HG02759 (cell line): ENCODE results near the gene MPP3.
"Not testable (repeated sequence)": the region's sequence is repeated elsewhere in the genome, so short reads cannot be mapped to it uniquely, and the experiment has no call there.

Experiments used
- ATAC-seq: cut with Tn5 transposase; IDR thresholded peaks from one replicate; pipeline ENCODE4 v1.9.1; 2021; ENCODE audit warnings: mild to moderate bottlenecking, moderate library complexity; ENCODE audit not compliant: unreplicated experiment

The MPP3 gene

DNA sequence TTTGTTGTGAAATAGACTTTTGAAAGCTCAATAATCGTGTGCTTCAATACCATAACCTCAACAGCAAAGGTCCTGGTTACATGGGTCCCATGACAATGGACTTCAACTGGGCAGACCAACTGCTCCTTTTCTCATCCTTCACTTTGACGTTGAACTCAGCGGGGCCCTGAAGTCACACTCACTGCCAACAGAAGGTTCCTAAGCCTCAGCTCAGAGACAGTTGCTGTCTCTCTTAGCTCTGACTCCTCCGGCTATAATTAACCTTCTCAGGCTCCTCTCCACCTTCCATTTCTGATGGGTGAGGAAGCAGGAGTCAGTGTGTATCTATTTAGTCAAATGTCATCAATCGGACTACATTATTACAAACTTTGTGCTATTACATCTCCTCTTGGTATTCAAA, 23.8 kb downstream of the MPP3 start:
- no peak for ATAC-seq

DNA sequence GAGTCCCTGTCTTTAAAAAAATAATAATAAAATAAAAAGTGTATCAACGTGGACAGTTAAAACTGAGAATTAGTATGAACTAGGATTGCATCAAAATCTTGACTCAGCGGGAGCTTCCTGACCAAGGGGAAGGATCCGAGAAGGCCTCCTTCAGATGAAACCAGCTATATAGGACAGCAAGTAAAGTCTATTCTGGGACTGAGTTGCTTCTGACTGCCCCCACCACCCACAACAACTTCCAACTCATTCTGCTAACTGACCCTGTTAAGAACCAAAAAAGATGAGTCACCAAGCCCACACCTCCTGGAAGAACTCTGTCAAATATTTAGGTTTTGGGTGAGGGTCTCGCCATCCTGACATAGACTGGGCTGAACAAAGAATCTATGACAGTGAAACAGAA, 24.9 kb downstream of the MPP3 start:
- ATAC-seq: no peak

DNA sequence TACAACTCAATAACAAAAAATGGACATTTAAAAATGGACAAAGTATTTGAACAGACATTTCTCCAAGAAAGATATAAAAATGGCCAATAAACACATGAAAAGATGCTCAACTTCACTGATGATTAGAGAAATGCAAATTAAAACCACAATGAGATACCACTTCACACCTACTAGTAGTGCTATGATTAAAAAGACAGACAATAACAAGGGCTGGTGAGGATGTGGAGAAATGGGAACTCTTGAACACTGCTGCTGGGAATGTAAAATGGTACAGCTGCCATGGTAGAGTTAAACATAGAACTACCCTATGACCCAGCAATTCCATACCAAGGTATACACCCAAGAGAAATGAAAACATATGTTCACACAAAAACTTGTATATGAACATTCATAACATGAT, 27.8 kb downstream of the MPP3 start:
- no peak for ATAC-seq

DNA sequence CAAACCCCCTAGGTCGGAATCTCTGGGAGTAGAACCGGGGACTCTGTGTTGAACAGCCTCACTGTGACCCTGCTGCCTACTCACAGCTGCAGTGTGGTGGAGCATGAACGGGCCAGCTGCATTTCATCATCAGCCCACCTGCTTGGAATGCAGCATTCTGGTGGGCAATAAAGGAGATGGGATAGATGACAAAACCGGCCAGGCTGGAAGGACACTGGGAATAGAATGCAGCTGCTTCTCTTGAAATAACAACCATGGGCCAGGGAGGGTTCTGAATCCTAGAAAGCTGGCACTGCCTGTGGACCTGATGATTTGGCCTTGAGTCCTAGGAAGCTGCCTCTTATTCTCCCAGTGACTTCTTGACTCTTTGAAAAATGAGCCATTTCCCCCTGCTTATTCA, 29.2 kb downstream of the MPP3 start:
- ATAC-seq: no peak

DNA sequence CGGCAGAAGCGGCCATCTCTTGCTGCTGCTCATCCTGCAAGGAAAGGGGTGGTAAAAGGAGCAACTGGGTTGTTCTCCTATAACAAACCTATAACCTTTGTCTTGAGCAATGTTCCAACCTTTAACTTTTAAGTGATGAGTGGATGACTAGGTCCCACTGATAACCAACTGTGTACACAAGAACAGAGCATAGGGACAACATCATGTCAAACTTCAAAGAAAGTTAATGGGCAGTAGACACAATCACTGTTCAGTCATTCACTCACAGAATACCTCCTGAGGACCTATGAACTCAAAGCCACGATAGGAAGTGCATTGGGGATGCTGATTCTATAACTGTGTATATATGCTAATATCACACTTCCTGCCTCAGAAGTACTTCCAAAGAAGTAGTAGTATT, 31.1 kb downstream of the MPP3 start:
- no peak for ATAC-seq

DNA sequence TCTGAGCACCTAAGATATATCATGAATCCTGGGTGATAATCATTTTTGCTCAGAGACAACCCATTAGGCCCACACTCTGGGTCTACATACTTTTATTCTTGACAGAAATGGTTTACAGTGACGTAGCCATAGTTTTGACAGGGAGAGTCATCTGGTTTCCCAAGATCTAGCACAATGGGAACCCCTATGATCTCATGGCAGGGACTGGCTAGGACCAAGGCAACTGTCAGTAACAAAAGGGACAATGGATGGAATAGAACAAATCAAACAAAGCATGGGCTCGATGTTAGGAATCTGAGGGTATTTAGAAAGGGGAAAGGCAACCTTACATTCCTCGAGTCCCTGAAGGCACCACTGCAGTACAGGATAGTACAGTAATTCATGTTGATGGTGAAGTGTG, 32.2 kb downstream of the MPP3 start:
- no peak for ATAC-seq

DNA sequence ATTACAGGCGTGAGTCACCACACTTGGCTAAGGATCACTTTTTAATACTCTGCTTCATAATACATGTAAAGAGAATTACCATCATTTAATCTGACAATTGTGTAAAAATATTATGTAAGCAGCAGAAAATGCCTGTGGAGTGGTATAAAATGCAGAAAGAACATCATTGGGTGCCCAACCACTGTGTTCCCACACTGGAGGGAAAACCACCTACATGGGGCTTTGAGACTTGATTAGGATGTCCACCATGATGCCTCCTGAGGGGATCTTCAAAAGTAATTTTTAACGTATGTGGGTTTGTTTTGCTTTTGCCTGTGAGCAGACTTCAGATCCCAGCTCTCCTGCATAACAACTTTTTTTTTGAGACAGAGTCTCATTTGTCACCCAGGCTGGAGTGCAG, 33.9 kb downstream of the MPP3 start:
- no peak for ATAC-seq

DNA sequence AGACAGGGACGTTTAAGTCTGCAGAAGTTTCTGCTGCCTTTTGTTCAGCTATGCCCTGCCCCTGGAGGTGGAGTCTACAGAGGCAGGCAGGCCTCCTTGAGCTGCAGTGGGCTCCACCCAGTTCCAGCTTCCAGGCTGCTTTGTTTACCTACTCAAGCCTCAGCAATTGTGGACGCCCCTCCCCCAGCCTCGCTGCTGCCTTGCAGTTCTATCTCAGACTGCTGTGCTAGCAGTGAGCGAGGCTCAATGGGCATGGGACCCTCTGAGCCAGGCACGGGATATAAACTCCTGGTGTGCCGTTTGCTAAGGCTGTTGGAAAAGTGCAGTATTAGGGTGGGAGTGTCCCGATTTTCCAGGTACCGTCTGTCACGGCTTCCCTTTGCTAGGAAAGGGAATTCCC, 34.9 kb downstream of the MPP3 start:
- not testable (repeated sequence) for ATAC-seq

DNA sequence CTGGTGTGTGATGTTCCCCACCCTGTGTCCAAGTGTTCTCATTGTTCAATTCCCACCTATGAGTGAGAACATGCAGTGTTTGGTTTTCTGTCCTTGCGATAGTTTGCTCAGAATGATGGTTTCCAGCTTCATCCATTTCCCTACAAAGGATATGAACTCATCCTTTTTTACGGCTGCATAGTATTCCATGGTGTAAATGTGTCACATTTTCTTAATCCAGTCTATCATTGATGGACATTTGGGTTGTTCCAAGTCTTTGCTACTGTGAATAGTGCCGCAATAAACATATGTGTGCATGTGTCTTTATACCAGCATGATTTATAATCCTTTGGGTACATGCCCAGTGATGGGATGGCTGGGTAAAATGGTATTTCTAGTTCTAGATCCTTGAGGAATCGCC, 40.3 kb downstream of the MPP3 start:
- not testable (repeated sequence) for ATAC-seq

DNA sequence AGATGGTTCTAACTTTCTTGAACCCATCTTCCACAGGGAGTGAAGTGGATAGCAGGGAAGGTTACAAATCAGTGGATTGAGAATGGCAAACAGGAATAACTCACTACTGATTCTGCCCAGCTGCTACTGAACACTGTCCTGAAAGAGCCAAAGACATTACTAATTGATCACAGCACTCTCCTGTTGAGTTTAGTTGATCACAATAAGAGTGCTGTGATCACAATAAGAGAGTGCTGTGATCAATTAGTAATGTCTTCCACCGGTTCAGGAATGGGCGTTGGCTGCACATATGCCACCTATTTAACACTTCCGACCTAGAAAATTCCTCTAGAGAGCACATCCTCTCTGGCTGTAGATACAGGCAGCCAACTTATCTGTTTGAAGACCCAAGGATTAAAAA, 41.4 kb downstream of the MPP3 start:
- no peak for ATAC-seq

DNA sequence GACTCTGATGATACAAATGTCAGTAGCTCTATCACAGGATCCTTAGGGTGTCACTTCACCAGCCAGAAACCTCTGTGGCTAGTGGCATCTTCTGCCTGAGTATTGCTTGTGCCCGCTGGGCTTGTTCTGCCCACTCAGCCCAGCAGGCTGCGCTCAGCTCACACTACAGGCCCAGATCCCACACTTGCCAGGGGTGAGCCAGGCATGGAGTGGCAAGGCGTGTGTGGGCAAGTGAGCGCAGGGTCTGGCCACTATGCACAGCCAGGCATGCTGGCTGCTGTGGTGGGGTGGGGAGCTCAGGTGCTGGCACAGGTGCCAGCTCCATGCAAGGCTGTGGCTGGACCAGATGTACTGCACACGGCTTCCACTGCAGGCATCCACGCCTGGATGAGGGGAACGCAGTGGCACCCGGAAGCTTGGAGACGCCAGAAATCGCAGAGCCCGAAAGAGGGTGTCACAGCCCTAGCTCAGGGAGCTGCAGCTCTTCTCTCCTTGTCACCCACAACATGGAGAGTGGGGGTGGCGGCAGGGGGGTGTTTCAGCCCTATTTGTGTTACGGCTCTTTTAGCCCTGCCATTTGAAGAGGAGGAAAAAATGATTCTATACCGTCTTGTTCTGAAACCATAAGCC, 42.5 kb downstream of the MPP3 start:
- ATAC-seq: no peak

DNA sequence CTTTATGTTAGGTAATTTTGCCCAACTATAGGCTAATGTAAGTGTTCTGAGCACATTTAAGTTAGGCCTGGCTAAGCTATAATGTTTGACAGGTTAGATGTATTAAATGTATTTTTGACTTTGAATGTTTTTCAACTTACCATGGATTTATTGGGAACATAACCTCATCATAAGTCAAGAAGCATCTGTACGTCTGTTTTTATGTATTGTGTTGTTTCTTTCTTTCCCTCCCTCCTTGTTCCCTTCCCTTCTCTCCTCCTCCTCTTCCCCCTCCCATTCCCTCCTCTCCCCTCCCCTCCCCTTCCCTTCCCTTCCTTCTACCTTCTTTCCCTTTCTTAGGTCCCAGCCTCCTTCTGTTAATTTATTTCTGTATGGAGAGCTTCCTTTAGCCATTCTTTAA, 43.5 kb downstream of the MPP3 start:
- no peak for ATAC-seq

DNA sequence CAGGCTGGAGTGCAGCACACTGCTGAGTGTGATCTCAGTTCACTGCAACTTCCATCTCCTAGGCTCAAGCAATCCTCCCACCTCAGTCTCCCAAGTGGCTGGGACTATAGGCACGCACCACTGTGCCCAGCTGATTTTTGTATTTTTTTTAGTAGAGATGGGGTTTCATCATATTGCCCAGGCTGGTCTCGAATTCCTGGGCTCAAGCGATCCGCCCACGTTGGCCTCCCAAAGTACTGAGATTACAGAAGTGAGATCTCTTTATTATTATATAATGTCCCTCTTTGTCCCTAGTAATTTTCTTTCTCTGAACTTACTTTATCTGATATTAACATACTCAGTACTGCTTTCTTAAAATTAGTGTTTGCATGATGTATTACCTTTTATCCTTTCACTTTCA, 44.4 kb downstream of the MPP3 start:
- no peak for ATAC-seq

DNA sequence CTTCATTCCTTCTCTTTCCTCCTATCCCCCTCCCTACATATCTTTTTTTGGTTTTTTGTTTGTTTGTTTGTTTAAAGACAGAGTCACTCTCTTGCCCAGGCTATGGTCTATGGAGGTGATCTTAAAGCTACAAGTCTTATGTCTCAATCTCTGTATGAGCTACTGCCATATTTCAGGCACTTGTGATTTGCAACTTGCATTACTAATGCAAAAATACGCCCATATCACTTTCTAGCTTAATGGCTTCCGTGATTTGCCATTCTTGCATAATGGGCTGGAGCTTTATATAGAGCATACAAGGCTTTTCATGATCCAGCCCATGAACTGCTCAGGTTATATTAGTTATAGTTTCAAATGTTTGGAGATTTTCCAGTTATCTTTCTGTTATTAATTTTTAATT, 45.2 kb downstream of the MPP3 start:
- no peak for ATAC-seq

DNA sequence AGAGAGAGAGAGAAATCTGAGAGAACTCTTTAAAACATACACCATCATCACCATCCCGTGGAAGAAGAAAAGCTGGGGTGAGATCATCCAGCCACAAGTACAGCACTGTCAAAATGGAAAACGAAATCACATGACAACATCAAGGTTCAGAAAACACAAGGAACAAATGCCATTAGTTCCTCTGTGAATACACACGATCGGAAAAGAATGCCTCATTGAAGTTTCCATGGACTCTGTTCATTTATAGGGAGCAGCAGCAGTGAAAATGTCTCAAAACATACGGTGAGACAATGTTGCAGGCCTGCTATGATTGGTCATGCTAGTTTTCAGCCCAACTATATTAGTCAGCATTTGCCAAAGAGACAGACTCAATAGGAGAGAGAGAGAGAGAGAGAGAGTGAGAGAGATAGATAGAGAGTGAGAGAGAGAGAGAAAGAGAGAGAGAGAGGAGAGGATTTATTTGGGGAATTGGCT, 48.3 kb downstream of the MPP3 start:
- ATAC-seq: no peak

DNA sequence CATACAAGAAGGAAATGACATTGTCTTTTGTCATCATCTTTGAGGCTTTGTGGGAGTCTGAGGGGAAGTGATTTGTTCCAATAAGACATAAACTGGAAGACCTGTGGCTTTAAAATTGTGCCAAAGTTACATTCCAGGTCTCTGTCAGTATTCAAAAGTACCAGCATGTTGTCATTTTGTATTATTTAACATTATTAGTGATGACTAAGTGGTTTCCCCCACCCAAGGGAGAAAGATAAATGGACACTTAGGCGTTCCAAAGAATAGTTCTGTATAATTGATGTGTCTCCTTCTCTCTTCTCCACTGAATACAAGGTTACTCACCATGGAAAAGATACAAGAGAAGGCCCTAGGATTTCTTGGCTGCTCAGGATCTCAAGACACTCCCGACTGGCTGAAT, 48.9 kb downstream of the MPP3 start:
- no peak for ATAC-seq

DNA sequence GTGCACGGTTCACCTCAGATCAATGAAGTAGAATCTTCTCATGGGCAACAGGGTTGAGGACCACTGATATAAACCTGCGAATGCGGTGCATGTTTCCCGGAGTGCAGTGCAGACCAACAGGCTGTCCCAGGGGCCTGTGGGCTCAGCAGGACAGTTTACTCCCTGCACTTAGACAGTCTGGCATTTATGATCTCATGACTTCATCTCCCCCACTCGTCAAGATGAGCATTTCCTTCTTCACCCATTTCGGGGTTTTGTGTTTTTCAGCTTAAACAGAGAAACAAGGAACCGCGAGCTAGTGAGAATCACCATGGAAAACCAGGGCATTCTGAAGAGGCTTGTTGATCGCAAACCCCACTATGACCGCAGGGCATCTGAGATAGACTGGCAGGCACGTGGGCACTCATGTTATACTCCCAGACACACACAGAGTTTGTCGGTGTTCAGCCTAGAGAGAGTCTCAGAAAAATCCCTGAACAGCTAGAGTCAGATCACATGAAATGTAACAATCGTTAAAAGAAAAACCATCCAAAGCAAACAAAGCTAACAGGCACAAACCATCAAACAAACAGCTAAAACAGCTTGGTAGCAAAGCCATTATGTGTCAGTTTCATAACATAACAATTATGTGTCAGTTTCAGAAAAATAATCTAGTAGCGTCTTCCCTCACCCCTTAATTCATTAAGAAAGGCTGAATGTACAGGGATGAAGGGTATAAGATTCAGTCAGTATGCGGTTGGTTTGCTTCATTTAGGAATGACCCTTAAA, 49.8 kb downstream of the MPP3 start:
- ATAC-seq: no peak

DNA sequence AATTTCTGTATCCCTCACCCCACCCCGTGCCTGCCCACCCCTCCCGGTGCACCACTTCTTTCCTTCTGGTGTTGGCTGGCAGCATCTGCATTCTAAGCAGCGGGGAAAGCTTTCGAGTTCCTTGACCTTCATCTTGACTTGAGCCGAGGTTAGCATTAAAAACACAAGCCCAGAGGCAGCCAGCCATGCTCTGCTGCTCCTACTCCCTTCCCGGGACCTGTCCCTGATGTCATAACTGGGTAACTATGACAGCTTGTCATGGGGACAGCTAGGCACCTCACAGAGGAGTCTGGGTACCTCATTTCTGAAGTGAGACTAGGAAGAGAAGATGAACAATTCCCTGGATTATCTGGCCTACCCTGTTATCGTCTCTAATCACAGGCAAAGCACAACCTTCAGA, 52.8 kb downstream of the MPP3 start, which contains the start of gene CFAP97D1:
Gene CFAP97D1, plus strand, starts transcription at position 301 of the 400 bp plus-strand sequence. Its CDS starts 28 bp downstream, at position 329.
- no peak for ATAC-seq

DNA sequence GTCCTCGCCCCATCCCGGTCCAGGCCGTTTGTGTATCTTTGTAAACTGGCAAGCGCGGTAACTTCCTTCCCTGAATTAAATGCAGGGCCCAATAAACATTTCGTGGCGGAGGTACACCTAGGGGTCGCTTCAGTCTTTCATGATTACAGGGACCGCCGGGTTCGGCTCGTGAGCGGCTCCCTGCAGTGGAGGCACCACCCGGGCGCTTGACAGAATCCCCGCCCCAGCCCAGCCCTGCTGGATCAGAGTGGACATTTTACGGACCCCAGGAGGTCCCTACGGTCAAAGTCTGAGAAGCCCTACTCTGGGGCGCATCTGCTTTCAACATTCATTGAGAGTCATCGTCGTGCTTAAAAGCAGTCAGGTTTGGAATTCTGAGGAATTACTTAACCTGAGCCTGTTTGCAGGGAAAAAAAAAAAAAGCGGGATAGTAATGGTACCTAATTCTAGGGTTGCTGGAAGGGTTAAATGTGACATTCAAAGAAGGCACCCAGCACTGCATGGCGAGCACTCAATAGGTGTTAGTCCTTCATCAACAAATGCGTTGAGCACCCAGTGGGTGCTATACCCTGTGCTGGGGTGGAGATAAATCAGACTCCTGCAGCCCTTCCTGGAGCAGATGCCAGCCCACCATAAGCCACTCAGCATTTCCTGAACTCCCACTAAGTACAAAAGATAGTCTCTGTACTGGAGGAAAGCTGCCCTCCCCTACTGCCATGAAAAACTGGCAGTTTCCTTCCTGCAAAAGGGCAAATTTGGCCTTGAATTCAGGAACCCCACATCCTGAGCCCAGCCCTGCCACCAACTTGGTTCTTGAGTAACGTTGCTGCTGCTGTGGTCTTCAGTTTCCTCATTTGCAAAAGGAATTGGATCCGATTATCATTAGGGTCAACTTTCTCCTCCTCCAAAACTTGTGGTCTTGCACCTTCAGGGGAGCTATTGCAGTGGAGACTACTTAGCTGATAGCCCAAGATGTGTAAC, 53.5 kb downstream of the MPP3 start:
- ATAC-seq: peak; percentile 10

DNA sequence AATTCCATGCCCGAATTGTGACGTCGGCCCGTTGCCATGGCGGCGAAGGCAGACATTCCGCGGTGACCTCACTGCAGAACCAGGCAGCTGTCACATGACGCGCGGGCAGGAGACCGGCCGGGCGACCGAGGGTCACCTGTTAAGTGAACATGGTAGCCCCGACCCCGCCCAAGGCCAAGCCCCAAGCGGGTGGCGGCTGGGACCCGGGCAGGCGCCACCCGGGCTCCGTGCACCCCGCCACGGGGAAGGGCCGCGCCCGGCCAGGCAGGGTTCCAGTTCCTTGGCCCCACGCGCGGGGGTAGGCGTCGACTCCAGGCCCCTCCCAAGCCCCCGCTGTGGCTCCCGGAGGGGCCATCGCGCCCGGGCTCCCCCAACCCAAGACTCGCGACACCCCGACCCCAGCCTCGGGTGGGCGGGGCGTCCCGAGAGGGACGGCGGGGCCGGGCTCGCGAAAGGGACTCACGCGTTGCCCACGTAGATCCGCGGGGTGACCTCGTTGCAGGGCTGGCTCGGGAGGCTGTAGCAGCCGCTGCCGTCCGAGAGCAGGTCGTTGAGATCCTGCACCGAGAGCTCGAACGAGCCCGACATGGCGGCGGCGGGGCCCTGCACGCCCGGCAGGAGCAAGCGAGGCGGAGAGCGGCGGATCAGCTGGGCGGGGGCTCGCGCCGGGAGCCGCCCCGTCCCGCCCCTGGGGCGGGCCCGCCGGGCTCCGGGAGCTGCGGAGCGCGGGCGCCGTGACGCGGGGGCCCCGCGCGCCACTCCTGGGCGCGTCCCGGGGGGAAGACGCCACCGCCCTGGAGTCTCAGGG, 54.4 kb downstream of the MPP3 start, which contains the start of gene DUSP3:
Gene DUSP3, minus strand, starts transcription at position 641 of the 808 bp plus-strand sequence. Its CDS starts 53 bp downstream, at position 588.
- ATAC-seq: peak; percentile 94
